Hindlimb muscle (tissue), 1 donor: ENCODE measurements around the gene KCTD5. TPM values are rescaled to one million over a fixed set of nuclear protein-coding genes. Genes with fewer than 3 reads are reported as not detected.
A peak's percentile ranks its signal among the peaks of the same experiment; 100 is the strongest.
"Not testable (repeated sequence)": the region's sequence is repeated elsewhere in the genome, so short reads cannot be mapped to it uniquely, and the experiment has no call there.

ENCODE experiments used
- DNase-seq: peaks from one replicate; pipeline ENCODE4 v3.0.0-alpha.2; 2013
- polyA plus RNA-seq: library from polyadenylated mRNA; unstranded; fragments of 120-200 nt; gene quantifications from one replicate; pipeline ENCODE4 v1.2.1, GENCODE V29; 2013; ENCODE audit not compliant: insufficient read length

The KCTD5 gene
- polyA plus RNA-seq, 1 donor, result 25.1 TPM

DNA sequence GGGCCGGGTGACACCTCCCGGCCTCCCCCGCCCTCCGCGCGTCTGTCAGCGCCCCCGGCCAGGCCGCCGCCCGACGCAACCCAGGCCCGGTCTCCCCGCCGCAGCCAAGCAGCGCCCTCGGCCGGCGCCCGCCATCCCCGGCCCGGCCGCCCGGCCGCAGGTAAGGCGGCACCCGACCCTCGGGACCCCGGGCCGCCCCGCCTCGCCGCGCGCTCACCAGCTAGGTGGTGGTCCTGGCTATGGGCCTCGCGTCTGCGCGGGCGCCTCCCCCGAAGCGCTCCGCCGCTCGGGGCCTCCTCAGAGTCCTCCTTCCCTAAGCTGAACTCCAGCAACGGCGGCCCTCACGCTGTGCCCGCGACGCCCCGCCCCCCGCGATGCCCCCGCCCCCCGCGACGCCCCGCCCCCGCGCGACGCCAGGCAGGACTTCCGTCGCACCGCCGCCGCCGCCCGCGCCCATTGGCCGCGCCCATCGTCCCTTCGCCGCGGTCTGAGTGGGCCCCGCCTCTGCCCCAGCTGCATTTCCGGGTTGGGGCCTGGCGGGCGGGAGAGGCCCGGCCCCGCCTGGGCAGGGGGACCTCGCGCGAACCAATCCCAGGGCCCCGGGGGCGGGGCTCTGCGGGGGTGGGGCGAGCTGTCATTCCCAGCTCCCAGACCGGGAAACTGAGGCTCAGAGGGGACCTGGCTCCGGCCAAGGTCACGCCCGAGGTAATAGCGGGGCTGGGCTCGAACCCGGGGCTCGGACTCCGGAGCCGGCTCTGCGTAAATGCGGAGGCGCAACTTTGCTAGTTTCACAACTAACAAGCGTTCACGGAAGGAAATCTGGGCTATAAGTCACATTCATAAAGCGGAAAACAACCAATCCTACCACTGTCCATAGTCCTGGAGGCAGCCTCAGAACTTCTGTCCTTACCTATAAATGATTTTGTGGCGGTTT lies 9.0 kb upstream of the KCTD5 start:
- peak; percentile 94 for DNase-seq

DNA sequence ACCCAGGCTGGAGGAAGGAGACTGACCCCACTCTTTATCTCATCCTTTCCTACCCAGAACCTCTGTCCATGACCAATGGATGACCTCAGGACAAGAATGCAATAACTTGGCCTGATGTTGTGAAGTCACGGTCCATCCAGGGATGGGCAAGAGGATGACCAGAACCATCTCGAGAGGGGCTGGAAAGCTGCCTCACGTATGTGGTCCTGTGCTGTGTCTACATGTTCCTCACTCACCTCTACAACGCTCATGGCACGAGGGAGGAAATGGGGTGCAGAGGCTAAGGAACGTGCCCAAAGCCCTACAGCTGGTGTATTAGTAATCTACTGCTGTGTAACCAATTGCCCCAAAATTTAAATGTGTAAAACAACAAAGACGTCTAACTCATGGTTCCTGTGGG lies 7.3 kb upstream of the KCTD5 start:
- DNase-seq, result no peak

DNA sequence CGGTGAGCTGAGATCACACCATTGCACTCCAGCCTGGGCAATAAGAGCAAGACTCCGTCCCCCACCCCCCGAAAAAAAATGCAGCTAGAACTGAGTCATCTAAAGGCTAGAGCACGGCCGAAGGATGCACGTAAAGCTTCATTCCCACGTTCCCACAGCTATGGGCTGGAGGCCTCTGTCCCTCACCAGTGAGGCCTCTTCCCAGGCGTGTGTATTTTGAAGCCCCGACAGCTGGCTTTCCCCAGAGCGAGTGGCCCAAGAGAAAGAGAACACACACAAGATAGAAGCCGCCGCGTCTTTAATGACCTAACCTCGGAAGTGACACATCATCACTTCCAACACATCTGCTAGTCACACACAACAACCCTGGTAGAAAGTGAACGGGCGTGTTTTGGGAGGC lies 6.6 kb upstream of the KCTD5 start:
- DNase-seq, result no peak

DNA sequence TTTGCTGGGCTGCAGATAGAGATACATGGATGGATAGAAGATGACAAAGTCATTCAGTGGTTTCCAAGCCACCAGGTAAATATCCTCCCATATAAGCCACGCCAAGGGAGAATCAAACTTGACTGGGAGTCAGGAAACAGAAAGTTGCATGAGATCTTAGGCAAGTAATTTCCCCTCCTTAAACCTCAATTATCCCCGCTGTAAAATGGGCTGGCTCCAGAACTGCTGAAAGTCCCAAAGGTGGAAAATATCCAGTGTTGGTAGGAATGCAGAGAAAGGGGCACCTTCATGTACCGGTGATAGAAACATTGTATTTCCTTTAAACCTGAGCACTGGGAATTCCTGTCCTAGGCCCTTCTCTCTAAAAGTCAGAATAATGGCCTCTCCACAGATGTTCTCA lies 5.4 kb upstream of the KCTD5 start:
- not testable (repeated sequence) for DNase-seq

DNA sequence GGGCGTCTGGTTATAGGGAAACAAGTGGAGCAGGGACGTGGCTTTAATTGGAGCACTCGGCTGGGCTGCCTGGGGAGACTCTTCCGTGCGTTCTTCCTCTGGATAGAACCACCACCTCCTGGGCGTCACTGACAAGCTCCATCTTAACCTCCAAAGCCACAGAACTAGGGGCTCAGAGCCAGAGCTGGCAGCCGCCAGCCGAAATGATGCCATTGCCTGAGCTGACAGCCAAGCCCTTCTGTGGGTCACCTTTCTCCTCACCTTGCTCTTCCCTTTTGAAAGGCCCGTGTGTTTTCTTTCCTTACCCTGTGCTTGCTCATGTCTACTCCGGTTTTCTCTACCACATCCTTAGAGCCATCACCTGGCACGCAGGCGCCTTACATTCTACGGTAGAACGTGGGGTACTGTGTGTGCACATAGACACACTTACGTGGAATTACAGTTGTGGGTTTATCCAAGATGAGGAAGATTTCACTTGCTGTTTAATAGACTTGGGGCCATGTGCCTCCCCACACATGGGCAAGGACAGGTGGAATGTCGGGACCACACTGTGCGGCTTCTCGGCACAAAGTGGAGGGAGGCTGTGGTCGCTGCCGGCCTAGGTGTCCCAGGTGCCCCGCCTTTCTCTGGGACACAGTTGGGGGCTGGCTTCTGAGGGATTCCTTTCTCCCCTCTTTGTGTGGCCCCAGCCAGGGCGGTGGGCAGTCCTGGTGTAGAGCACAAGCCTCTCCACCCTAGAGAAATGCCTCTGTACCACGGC lies 3.9 kb upstream of the KCTD5 start:
- not testable (repeated sequence) for DNase-seq

DNA sequence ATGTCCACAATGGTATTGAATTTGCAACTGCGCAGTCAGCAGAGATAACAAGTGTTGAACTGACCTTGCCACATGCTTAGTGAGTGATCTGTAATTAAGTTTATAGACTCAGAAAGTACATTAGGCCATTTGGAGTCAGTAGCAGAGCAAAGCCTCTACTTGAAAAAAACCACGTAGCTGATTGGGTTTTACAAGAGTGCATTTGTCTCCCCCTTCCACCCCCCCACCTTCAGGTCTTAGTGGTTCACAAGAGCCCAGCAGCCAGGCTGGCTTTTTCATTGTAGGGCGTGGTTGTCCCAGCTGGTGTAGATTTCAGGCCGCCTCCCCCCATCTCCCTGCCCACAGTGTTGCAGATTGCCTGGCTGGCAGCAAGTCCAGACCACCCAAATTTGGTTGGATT lies 2.4 kb upstream of the KCTD5 start:
- DNase-seq, result not testable (repeated sequence)

DNA sequence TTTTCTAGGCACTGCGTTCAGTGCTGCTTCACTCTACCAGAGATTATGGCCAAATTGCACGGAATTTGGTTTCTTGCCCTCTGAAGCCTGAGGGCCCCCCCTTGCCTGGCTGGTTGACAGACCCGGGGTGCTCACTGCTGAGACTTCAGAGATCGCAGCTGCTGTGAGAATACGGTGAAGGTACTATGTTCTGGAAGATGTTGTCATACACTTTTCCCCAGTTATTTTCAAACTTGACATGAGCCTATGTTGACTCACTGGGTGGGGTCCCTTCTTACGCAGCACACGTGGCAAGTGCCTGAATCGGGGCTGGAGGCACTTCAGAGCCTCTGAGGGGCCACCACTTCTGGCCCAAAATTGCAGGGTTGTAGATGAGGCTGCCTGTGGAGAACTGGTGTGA lies 2.0 kb upstream of the KCTD5 start:
- not testable (repeated sequence) for DNase-seq

DNA sequence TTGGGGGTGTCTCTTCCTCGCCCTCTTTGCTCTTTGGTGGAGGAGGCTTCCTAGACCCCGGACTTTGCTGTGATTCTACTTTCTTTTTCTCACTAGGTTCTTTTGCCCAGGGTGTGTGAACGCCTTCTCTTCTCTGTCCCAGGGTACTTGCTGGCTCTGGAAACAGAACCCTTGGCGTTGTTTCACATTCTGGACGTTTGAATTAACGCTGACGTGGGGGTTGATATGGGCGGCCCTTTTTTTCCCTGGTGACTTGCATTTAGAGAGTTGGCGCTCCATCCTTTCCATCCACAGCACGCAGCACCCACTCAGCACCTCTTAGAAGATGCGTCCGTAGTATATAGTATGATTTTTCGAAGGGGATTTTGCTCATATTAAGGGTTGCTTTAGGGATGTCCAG lies 718 bp downstream of the KCTD5 start:
- DNase-seq, result not testable (repeated sequence)

DNA sequence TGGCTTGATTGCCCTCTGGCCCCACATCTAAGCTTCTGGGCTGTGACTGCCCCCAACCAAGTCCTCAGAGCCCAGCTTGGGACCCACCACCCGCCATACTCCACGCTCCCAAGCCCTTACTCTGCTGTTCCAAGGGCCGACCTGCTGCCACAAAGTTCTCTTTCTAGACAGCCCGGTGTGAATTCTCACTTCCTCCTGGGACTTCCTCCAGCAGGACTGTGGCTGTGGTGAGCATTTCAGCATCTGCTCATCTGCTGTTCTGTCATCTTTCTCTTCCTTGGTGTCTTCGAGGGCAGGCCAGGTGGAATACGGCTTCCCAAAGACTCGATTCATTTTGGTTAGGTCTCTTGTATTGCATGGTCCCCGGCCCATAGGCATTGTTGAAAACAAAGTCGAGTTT lies 3.8 kb downstream of the KCTD5 start:
- DNase-seq, result not testable (repeated sequence)

DNA sequence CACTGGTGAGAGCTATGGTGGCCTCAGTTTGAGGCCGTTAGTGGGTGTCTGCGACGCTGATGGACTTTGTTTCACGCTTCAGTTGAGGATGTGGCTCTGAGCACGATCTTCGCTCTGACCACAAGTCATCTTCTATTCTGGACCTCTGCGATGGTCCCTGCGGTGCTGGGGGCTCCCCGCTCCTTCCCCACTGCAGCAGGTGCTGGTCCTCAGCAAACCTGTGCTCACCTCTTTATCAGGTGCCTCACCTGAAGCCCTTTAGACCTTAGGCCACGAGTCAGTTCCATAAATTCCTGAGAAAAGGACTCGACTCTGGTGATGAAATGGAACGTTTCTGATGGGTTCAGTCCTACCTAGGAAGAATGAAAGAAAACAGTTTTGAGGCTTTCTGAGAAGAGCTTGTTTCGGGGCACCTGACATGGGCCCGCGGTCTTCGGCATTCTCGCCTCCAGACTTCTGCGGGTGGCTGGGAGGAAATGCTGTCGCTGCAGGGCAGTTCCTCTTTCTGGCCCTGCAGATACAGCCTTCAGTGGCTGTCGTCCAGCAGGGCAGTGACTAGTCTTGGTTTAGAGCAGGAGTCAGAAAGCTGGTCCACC lies 4.7 kb downstream of the KCTD5 start:
- peak; percentile 28 for DNase-seq

DNA sequence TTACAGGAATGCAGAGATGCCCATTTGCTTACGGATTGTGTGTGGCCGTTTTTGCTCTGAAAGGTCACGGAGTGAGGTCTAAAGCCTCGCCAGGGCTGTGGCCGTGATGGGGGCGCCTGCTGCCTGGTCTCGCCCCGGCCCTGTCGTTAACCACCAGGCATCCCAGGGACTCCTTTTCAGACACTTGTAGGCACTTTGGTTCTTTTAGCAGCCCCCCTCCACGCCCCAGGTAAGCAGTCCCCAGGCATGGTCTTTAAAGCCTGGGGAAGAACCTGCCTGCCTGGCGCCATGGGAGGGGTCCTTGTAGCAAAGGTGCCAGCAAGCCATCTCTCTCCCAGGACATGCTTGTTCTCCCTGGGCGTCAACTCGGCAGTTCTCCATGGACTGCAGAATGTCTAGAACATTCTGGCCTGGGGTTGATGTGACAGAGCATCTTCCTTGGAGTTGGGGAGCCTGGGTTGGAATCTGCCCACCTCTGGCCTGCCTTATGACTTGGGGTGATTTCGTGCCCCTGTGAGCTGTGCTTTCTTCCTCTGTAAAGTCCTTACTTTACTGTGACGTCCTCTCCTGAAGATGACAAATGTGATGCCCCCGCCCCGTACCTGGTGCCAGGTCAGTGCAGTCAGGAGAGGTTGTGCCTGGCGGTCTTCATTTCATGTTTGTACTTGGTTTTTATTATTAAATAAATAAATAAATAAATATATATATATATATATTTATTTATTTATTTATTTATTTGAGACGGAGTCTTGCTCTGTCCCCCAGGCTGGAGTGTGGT lies 5.4 kb downstream of the KCTD5 start:
- no peak for DNase-seq

DNA sequence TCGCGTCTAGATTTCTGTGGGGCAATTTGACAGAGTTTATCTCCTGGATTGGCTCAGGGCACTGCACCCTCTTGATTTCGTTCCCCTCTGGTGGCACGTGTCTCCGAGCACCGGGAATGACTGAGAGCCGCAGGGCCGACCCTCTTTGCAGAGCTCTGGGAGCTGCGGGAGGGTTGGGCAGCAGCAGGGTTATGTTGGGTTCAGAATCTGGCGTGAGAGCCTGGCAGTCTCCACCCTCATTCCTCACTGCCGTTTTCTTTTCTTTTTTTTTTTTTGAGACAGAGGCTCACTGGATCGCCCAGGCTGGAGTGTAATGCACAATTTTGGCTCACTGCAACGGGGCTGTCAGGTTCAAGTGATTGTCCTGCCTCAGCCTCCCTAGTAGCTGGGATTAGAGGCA lies 7.1 kb downstream of the KCTD5 start:
- DNase-seq, result not testable (repeated sequence)

DNA sequence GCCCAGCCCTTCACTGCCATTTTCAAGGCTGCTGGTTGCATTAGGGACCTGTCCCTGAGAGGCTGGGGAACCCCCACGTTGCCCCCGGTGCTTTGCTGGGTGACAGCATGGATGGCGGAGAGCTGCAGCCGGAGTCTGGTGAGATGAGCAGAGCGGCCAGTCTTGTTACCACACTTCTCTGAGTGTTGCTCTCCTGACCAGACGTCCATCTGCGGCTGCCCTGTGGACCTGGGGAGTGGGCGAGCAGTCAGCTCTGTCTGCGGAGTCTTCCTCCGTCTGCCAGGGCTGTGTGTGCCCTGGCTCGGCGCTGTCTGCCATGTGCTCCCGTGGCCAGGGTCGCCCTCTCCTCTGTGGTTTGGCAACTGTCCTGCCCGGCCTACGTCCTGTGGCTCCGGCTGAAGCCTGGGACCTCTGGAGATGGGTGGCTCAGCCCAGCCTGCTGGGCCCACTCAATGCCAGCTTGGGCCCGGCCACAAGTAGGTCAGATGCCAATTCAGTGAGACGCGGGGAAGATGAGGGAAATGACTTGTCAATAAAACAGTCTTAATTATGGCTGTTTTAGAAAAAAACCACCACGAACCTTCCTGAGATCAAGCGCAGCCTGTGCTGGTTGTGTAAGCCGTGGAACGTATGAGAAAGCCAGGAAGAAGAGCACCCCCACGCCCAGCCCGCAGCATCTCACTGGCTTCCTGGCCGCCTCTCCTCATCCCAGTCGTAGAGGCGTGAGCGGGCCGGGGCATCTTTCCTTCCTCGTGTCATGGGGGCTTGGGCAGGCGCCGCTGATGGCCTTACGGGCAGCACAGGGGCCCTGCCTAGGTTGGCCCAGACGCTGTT lies 7.9 kb downstream of the KCTD5 start:
- DNase-seq, result no peak

DNA sequence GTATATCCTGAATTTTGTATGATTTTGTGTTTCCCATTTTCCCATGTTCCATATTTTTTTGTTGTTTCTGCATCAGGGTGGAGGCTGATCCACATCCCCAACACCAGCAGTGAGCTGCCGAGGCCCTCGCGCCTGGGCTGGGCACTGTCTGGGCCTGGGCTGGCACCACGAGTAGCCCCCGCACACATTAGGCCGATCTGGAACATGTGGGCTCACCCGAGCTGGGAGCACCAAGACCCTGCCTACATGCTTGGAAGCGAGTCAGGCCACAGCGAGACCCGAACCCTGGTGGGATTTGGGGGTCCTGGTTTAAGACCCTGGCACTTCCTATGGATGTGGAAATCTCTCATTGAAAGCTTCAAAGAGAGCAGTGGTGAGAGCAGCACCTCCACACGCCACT lies 8.5 kb downstream of the KCTD5 start:
- DNase-seq, result no peak

DNA sequence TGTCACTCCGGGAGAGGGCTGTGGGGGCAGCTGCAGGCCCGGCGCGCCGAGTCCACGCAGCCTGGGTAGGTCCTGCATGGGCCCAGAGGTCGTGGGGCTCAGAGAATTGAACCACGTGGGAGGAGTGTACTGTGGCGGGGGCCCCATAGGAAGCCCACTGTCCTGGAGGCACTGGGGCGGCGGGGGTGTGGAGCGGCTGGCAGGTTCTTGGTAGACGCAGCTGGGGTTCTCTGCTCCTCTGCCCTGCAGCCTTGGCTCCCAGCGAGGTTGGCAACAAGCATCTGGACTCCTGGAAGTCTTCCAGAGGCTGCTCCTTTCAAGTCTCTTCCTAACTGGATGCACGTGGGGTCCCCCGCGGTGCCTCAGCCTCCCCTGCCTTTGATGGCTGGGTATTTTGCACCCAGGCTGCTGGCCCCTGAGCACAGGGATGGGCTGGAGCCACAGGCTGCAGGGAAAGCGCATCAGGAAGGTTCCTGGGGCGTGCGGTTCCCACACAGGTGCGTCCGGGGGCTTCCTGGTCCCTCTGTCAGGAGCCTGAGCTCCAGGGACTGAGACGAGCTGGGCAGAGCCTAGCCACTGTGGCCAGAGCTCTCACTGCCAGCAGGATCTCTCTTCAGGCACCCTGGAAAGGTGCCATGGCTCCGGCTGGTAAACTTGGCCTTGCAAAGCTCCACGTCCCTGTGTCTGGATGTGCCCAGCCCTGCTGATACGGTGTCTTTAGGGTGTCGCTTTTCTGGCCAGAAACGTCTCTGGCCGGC lies 9.3 kb downstream of the KCTD5 start:
- peak; percentile 36 for DNase-seq

DNA sequence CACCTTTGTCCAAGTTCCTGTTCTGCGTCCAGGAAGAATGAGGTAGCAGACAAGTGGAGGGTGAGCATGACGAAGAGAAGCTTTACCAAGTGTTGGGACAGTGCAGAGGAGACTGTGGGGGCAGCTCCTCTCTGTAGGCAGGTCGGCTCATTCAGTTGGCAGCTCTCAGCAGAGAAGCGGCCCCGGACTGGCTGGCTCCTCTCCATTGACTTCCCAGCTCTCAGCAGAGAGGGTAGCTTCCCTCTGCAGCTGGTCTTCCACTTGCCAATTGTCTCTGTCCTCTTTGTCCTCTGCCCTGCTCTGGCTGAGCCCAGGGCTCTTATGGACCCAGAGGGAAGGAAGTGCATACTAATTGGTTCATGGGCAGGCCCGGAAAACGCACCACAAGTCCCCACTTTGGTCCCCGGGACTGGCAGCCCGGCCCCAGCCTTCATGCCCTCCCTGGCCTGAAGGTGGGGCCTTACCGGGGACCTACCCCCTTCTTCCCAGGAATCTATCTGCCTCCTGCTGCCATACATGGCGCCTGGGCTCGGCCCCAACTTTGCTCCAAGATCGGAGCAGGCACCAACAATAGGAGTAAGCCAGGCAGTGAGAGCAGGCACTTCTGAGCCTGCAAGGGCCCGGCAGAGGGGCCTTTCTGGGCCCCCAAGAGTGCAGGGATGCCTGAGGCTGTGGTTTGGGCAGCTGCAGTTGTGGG lies 10.1 kb downstream of the KCTD5 start:
- DNase-seq, result no peak

DNA sequence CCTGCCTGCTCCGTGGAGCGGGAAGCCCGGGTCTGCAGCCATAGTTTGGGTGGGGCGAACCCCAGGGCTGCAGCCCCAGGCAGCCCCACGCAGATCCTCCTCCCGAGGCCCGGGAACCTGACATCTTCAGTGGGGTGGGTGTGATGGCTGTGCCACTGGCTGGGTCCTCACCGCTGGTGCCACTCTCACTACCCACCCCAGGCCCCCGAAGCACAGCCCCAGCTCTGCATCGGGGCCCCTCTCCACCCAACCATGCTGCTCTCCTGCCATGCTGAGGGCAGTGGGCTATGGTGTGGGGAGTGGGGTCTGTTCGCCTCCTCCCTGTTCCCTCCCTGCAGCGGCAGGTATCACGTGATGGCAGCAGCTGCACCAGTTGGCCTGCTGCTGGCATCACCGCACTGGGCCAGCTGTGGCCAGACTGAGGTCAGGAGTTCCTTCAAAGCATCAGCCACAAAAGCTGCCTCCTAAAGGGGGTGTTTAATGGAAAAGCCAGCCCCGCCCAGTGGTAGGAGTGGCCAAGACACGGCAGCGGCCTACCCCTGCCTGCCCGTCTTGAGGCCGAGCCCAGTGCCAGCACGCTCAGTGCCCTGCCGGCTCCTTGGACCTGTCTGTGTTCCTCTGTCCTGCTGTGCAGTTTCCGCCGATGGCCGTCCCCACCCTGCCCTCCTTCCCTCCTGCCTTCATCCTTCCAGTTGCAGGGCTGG lies 10.8 kb downstream of the KCTD5 start:
- DNase-seq, result peak; percentile 29

DNA sequence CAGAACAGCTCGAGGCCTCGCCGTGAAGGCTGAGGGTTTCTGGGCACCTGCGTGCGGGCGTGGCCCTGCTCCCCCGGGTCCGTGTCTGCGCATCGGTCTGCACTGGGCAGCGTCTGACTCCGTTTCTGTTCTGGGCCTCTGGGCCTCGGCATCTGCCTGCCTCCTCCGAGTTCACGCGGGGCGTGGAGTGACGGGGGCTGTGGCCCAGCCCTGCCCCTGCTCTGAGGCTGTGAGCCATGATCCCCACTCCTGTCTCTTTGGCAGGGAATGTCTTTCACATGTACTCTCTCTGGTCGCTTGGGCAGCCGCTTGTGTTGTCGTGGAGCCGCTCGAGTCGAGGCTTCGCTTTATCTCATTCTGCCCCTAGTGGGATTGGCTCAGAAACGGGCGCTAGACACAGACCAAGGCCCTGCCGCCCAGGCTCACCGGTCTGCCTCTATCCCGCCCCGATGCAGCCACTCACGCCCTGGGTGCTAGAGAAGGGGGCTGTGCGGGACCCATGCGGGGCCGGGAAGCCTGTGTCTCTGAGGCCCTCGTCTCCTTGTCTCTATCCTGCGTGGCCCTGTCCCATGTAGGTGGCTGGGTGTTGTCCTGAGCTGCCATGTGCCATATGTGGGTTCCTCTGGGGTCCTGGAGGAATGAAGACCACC lies 14.4 kb downstream of the KCTD5 start:
- not testable (repeated sequence) for DNase-seq

DNA sequence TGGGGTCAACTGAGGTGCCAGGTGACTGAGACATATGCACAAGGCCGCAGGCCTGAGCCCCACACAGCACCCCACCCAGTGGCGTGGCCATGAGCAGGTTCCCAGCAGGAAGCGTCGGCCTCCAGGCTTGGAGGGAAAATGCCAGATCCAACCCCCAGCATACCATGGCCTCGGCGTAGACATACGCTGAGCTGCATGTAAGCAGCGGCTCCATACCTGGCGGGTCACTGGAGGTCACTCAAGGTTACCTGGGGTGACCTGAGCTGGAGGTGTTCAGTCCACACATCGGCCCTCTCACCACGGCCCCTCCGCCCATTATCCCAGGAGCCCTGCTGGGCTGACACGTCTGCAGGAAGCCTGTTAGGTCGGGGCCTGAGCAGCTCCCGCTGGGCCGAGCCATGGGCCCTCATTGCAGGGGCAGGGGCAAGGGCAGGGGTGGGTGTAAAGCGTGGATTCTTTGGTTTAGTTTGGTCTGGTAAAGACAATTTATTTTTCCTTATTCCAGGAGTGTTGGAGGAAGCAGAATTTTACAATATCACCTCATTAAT lies 15.2 kb downstream of the KCTD5 start:
- no peak for DNase-seq
